ENCODE measurements around the gene PODXL. TPM values are rescaled to one million over a fixed set of nuclear protein-coding genes. Genes with fewer than 3 reads are reported as not detected.

Gene PODXL
- total RNA-seq, 1 experiment from 2014 or later = 44.2 TPM

DNA sequence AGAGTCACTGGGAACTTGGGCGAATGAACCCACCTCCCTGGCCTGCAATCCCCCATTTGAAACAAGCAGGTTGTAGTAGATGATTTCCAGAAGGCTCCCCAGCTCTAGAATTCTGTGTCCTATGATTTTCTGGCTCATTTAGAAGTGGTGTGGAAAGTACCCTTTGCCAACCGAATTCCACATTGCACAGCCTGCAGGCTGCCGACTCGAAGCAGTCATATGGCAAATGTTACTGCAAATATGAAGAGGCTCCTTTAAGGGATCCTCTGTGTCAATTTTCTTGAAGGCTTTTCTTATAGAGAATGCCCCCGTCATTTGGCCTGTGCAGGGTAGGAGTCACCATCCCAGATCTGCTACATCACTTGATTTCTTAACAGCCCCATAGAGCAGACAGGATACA lies 5.6 kb downstream of the PODXL start:
- intact Hi-C loops (cut with micrococcal nuclease) = no loop called here
- H3K4me3 ChIP-seq (ENCODE audit: low read length) = no peak overlapping the region
- no peaks in the 10 kb centered on the region for H3F3A ChIP-seq (ENCODE audit: low read length, unreplicated experiment)
- no peak overlapping the region for H2AFZ ChIP-seq (ENCODE audit: low read length)
- no peak overlapping the region for H3K27ac ChIP-seq (ENCODE audit: low read length)
- 0 out of 2 replicates have a peak, but pooled peaks cover 4% of the 10 kb centered on the region for H3K36me3 ChIP-seq (ENCODE audit: low read depth, low read length)
- ChIA-PET CTCF (no interaction called here), POLR2A (ENCODE audit: unreplicated experiment) (no interaction called here)
- peaks cover 18% of the 10 kb centered on the region for H4K20me1 ChIP-seq (ENCODE audit: low read length)
- peaks cover 17% of the 10 kb centered on the region; the same call in 1 of the 2 replicates for H3K4me1 ChIP-seq (ENCODE audit: insufficient read depth, low read length)
- no peak for DNase-seq
- BruUV-seq (replicated peaks) = no TSS peak
- H3K9me3 ChIP-seq (ENCODE audit: low read length) = no peaks in the 10 kb centered on the region
- H3K27me3 ChIP-seq (ENCODE audit: low read length) = no peaks in the 10 kb centered on the region
- no peaks in the 10 kb centered on the region for H3K9me2 ChIP-seq (replicated peaks; ENCODE audit: low read length)
- no peak overlapping the region for H3K4me2 ChIP-seq (ENCODE audit: low read length)
- no peak overlapping the region for H3K9ac ChIP-seq (ENCODE audit: low read length)
- no peak for ATAC-seq
- peaks cover 97% of the 10 kb centered on the region for H3K79me2 ChIP-seq (ENCODE audit: low read length)
- TF ChIP-seq, protein P1, sequence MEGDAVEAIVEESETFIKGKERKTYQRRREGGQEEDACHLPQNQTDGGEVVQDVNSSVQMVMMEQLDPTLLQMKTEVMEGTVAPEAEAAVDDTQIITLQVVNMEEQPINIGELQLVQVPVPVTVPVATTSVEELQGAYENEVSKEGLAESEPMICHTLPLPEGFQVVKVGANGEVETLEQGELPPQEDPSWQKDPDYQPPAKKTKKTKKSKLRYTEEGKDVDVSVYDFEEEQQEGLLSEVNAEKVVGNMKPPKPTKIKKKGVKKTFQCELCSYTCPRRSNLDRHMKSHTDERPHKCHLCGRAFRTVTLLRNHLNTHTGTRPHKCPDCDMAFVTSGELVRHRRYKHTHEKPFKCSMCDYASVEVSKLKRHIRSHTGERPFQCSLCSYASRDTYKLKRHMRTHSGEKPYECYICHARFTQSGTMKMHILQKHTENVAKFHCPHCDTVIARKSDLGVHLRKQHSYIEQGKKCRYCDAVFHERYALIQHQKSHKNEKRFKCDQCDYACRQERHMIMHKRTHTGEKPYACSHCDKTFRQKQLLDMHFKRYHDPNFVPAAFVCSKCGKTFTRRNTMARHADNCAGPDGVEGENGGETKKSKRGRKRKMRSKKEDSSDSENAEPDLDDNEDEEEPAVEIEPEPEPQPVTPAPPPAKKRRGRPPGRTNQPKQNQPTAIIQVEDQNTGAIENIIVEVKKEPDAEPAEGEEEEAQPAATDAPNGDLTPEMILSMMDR (conservative IDR thresholded peaks at IDR 0.05; ENCODE audit: low read depth, low read length) = no peak
- TF ChIP-seq EZH2 (IDR thresholded peaks at IDR 0.05; ENCODE audit: low read length, unreplicated experiment) = no peak
- no peak for TF ChIP-seq EZH2phosphoT487 (IDR thresholded peaks at IDR 0.05; ENCODE audit: borderline replicate concordance, low read length)

DNA sequence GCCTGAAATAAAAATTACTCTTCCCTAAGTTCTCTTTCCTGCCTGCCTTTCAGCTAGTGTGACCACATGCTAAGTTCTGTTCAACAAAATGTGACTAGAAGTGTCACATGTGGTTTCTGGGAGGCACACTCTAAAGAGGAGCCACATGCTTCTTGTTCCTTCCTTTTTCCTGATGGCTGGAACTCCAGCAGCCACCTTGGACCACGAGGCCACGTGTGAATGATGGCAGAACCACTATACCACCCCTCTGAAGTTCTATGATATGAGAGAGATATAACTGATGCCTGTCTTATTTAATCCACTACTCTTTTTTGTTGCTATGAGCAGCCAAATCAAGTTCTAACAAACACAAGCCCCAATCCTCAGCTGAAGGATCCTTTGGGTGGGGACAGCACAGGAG lies 8.1 kb downstream of the PODXL start:
- Histone ChIP-seq H3K9ac (ENCODE audit: low read length) (no peak overlapping the region), H3K4me1 (ENCODE audit: insufficient read depth, low read length) (peaks cover 2% of the 10 kb centered on the region; the same call in 1 of the 2 replicates), H3F3A (ENCODE audit: low read length, unreplicated experiment) (no peaks in the 10 kb centered on the region), H3K27ac (ENCODE audit: low read length) (no peak overlapping the region), H3K27me3 (ENCODE audit: low read length) (no peaks in the 10 kb centered on the region), H3K4me3 (ENCODE audit: low read length) (no peak overlapping the region), H2AFZ (ENCODE audit: low read length) (no peak overlapping the region), H3K36me3 (ENCODE audit: low read depth, low read length) (no peaks in the 10 kb centered on the region), H3K9me2 (replicated peaks; ENCODE audit: low read length) (no peaks in the 10 kb centered on the region), H4K20me1 (ENCODE audit: low read length) (peaks cover 5% of the 10 kb centered on the region), H3K4me2 (ENCODE audit: low read length) (no peak overlapping the region), H3K9me3 (ENCODE audit: low read length) (no peaks in the 10 kb centered on the region), H3K79me2 (ENCODE audit: low read length) (peaks cover 97% of the 10 kb centered on the region)
- ChIA-PET CTCF (no interaction called here), POLR2A (ENCODE audit: unreplicated experiment) (no interaction called here)
- TF ChIP-seq EZH2phosphoT487 (IDR thresholded peaks at IDR 0.05; ENCODE audit: borderline replicate concordance, low read length) = no peak
- no TSS peak for BruUV-seq (replicated peaks)
- ATAC-seq = no peak
- DNase-seq = no peak
- intact Hi-C loops (cut with micrococcal nuclease) = no loop called here

DNA sequence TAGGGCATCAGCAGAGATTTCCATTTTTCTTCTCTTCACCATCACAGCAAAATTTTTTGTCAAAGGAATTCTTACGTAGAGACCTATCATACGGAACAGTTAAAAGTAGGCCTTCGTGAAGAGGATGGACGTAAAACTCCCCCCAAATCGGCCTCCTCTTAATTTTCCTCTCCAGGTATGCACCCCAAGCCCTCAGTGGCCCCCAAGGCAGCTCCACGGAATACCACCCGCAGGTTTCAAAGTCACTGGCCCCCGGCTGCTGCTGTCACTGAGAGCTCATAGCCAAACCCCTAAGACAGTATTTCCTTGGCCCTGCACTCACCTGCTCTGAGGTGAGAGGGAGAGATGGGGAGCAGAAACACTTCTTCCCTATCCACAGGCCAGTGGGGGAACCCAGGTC lies 8.8 kb downstream of the PODXL start:
- H4K20me1 ChIP-seq (ENCODE audit: low read length) = no peaks in the 10 kb centered on the region; the same call in none of the 2 replicates
- DNase-seq (no peak), ATAC-seq (no peak)
- no peak overlapping the region for H3K9ac ChIP-seq (ENCODE audit: low read length)
- TF ChIP-seq EZH2phosphoT487 (IDR thresholded peaks at IDR 0.05; ENCODE audit: borderline replicate concordance, low read length) (no peak), EZH2 (IDR thresholded peaks at IDR 0.05; ENCODE audit: low read length, unreplicated experiment) (no peak)
- TF ChIP-seq, protein P1 (conservative IDR thresholded peaks at IDR 0.05; ENCODE audit: low read depth, low read length) = no peak
- no peaks in the 10 kb centered on the region for H3F3A ChIP-seq (ENCODE audit: low read length, unreplicated experiment)
- intact Hi-C loops (cut with micrococcal nuclease) = no loop called here
- ChIA-PET POLR2A (ENCODE audit: unreplicated experiment) (no interaction called here), CTCF (no interaction called here)
- no peaks in the 10 kb centered on the region for H3K4me1 ChIP-seq (ENCODE audit: insufficient read depth, low read length)
- H3K27me3 ChIP-seq (ENCODE audit: low read length) = no peaks in the 10 kb centered on the region
- no peaks in the 10 kb centered on the region for H3K9me3 ChIP-seq (ENCODE audit: low read length)
- H2AFZ ChIP-seq (ENCODE audit: low read length) = no peak overlapping the region
- no TSS peak for BruUV-seq (replicated peaks)
- no peak overlapping the region for H3K4me3 ChIP-seq (ENCODE audit: low read length)
- H3K4me2 ChIP-seq (ENCODE audit: low read length) = no peak overlapping the region
- H3K36me3 ChIP-seq (ENCODE audit: low read depth, low read length) = no peaks in the 10 kb centered on the region
- H3K27ac ChIP-seq (ENCODE audit: low read length) = no peak overlapping the region
- H3K79me2 ChIP-seq (ENCODE audit: low read length) = peaks cover 96% of the 10 kb centered on the region
- H3K9me2 ChIP-seq (replicated peaks; ENCODE audit: low read length) = no peaks in the 10 kb centered on the region
